Ectodermal cell (in vitro differentiated cells): ENCODE data around the gene DAG1.

Experiments
- H3K27ac ChIP-seq: 2 replicates; pipeline ENCODE4 v1.7.0; 2013; ENCODE audit warnings: mild to moderate bottlenecking, low read depth, low read length; ENCODE audit not compliant: insufficient read depth, poor library complexity, severe bottlenecking
- H3K27me3 ChIP-seq: 2 replicates; pipeline ENCODE4 v1.7.0; 2013; ENCODE audit warnings: mild to moderate bottlenecking, low read length; ENCODE audit not compliant: insufficient read depth, control insufficient read depth, poor library complexity, severe bottlenecking
- H3K36me3 ChIP-seq: one replicate; pipeline ENCODE4 v1.7.0; 2013; ENCODE audit warnings: low read length; ENCODE audit not compliant: control insufficient read depth, insufficient read depth
- H3K4me1 ChIP-seq: one replicate; pipeline ENCODE4 v1.7.0; 2013; ENCODE audit warnings: low read length; ENCODE audit not compliant: control insufficient read depth, insufficient read depth
- H3K4me3 ChIP-seq: 2 replicates; pipeline ENCODE4 v1.7.0; 2013; ENCODE audit warnings: low read depth, low read length, control low read depth; ENCODE audit not compliant: insufficient read depth
- H3K9me3 ChIP-seq: 2 replicates; pipeline ENCODE4 v1.7.0; 2013; ENCODE audit warnings: mild to moderate bottlenecking, low read length, moderate library complexity; ENCODE audit not compliant: control insufficient read depth
- WGBS, 2 experiments: methylation state at CpG; one replicate each; pipeline ENCODE4 v1.1.7; 2013; ENCODE audit warnings: missing lambda C conversion rate in 2 of 2; 5-methylcytosine and 5-hydroxymethylcytosine counted together

The DAG1 gene

DNA sequence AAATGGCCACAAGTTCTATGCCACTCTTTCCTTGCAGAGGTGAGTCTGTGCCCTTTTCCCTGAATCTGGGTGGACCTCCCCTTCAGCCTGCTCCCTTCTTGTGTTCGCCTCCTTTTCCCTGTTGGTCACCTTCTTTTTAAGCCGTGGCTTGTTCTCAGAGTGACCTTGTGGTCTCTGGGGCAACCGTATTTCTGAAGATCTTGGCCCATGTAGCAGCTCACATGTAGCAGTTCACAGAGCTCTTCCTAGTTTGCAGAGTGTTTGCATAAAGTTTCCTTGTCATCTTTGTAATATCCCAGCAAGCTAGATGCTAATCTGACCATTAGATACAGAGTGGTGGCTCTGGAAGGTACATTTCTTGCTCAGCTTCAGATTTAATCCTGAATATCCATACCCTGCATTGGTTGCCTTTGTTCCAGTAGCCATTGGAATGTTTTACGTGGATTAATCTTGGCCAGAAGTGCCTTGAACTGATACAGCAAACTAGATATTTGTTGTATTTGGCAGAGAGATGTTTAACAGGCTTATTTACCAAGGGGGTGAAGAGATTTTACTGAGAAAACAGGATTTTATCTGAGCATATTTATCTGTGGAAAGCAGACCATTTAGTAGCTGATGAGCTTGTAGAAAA, 43.5 kb downstream of the DAG1 start:
- H3K9me3 ChIP-seq, result no peaks in the 10 kb centered on the region
- H3K27ac ChIP-seq, result no peak overlapping the region
- WGBS, 2 experiments, result 90 to 93% methylated on average over 4 of the region's 4 CpGs
- no peaks in the 10 kb centered on the region for H3K4me1 ChIP-seq
- H3K36me3 ChIP-seq, result peaks cover 29% of the 10 kb centered on the region
- H3K4me3 ChIP-seq, result no peak overlapping the region
- no peaks in the 10 kb centered on the region for H3K27me3 ChIP-seq

- Histone ChIP-seq H3K4me1 (peaks cover 13% of the 10 kb centered on the region), H3K36me3 (peaks cover 14% of the 10 kb centered on the region), H3K4me3 (no peak overlapping the region), H3K27me3 (no peaks in the 10 kb centered on the region), H3K9me3 (no peaks in the 10 kb centered on the region), H3K27ac (no peak overlapping the region)
- 95% methylated on average over 3 of the region's 3 CpGs for WGBS, 2 experiments
Measured at GRCh38 chr3:49518016-49518415, 47.9 kb downstream of the DAG1 start.

GRCh38 chr3:49518441-49518840, 48.4 kb downstream of the DAG1 start:
- Histone ChIP-seq H3K4me1 (peaks cover 13% of the 10 kb centered on the region), H3K27me3 (no peaks in the 10 kb centered on the region), H3K36me3 (peaks cover 10% of the 10 kb centered on the region), H3K9me3 (no peaks in the 10 kb centered on the region), H3K27ac (no peak overlapping the region), H3K4me3 (no peak overlapping the region)
- 95 to 96% methylated on average over 5 of the region's 5 CpGs for WGBS, 2 experiments

DNA sequence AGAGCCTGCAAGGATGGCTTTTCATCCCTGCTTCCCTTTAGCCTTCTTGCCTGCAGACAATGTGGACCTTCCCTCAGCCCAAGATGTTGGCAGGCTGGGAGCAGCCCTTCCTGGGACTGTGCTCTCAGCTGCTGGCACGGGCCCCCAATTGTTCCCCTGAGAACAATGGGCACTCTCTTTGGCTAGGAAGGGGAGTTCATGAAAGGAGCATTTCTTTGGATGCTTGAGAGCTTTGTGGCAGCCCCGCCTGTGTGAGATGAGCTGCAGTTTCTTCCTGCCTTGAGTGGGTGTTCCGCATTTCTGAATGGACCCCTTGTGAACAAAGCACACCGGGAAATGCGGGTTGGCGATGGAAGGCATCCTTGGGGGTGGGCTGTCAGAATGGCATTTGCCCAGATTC, 49.2 kb downstream of the DAG1 start:
- peaks cover 13% of the 10 kb centered on the region for H3K4me1 ChIP-seq
- no peak overlapping the region for H3K4me3 ChIP-seq
- no peaks in the 10 kb centered on the region for H3K27me3 ChIP-seq
- no peaks in the 10 kb centered on the region for H3K9me3 ChIP-seq
- WGBS, 2 experiments, result 66 to 70% methylated on average over 4 to 6 of the region's 6 CpGs
- H3K27ac ChIP-seq, result peak overlapping the region; percentile 47
- H3K36me3 ChIP-seq, result peaks cover 14% of the 10 kb centered on the region

DNA sequence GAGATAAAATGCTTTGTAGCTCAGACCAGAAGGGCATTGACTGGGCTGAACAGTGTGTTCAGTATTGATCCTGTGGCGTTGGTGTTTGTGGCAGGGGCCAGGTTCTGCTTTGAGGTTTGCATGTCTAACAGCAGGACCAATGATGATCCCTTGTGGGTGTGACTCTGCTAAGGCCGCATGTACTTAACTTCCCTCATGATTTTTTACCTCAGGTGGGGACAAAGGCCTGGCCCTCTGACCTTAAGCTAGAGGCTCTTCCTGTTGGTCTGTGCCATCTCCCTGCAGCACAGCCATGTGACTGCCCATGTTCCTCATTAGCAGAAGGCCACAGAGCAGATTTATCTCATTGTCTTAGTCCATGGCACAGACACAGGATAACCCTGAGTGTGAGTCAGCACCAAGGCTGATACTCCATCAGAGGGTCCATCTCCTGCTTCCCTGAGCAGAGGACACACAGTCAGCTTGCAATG, 49.9 kb downstream of the DAG1 start:
- Histone ChIP-seq H3K4me3 (no peak overlapping the region), H3K9me3 (no peaks in the 10 kb centered on the region), H3K4me1 (peaks cover 13% of the 10 kb centered on the region), H3K27me3 (no peaks in the 10 kb centered on the region), H3K27ac (peak overlapping the region; percentile 3), H3K36me3 (peaks cover 15% of the 10 kb centered on the region)
- WGBS, 2 experiments, result 86 to 91% methylated on average over 2 of the region's 2 CpGs

DNA sequence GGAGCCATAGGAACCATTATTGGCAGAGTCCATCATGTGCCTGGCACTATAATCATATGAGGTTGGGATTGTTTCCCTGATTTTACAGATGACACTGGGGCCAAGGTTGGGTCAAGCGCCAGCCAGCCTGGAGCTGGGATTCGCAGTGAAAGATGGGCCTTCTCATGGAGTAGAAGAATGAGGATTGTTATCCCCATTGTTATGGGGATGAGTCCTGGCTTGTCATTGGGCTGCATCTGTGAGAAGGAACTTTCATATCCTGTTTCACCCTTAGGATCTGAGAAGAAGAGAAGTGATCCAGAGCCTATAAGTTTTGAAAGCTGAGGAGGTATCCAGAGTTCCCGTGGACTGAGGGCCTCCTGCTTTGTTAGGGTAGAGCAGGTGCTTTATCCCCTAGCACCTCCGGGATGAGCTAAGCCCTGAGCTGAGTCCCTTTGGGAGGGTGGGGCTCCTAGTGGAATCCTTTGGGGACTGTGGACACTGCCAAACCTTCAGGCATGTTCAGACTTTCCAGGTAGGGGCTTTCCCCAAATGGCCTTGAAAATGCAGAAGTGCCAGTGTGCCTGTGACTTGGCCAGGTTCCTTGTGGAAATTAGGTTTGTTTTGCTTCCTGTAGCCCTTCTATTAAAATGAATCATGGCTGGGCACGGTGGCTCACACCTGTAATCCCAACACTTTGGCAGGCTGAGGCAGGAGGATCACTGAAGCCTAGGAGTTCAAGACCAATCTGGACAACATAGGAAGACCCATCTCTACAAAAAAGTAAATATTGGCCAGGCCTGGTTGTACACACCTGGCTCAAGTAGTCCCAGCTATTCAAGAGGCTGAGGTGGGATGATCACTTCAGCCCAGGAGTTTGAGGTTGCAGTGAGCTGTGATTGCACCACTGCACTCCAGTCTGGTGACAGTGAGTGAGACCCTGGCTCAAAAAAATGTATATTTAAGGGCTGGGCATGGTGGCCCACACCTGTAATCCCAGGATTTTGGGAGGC, 54.0 kb downstream of the DAG1 start:
- H3K36me3 ChIP-seq, result peaks cover 5% of the 10 kb centered on the region
- peaks cover 10% of the 10 kb centered on the region for H3K4me1 ChIP-seq
- 92 to 95% methylated on average over 5 of the region's 5 CpGs for WGBS, 2 experiments
- H3K27me3 ChIP-seq, result no peaks in the 10 kb centered on the region
- H3K4me3 ChIP-seq, result no peak overlapping the region
- H3K9me3 ChIP-seq, result no peaks in the 10 kb centered on the region
- no peak overlapping the region for H3K27ac ChIP-seq

GRCh38 chr3:49529567-49529966, 59.5 kb downstream of the DAG1 start:
- Histone ChIP-seq H3K9me3 (no peaks in the 10 kb centered on the region), H3K27me3 (no peaks in the 10 kb centered on the region), H3K27ac (no peak overlapping the region), H3K36me3 (peaks cover 21% of the 10 kb centered on the region), H3K4me1 (peaks cover 9% of the 10 kb centered on the region), H3K4me3 (no peak overlapping the region)

DNA sequence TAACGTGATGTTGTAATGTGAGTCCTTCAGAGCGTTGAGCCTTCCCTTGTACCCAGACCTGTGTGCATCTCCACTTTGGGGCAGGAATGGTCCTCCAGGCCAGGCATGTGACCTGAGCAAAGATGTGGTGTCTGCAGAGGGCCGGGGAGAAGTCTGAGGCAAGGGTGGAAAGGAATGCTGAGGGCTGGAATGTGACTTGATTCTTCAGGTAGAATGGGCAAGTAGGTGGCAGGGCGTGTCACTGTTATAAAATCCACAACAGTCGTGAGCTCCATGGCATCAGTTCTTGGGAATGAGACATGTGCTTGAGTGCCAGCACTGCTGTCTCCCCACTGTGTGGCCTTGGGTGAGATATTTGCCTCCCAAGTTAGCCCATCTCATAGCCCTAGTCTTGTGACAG, 60.2 kb downstream of the DAG1 start:
- H3K9me3 ChIP-seq, result no peaks in the 10 kb centered on the region
- 92 to 93% methylated on average over 5 of the region's 5 CpGs for WGBS, 2 experiments
- no peaks in the 10 kb centered on the region for H3K27me3 ChIP-seq
- no peak overlapping the region for H3K27ac ChIP-seq
- peaks cover 14% of the 10 kb centered on the region for H3K4me1 ChIP-seq
- no peak overlapping the region for H3K4me3 ChIP-seq
- peaks cover 21% of the 10 kb centered on the region for H3K36me3 ChIP-seq

- peaks cover 21% of the 10 kb centered on the region for H3K36me3 ChIP-seq
- H3K9me3 ChIP-seq, result no peaks in the 10 kb centered on the region
- H3K27ac ChIP-seq, result no peak overlapping the region
- 94 to 97% methylated on average over 8 of the region's 8 CpGs for WGBS, 2 experiments
- H3K27me3 ChIP-seq, result no peaks in the 10 kb centered on the region
- H3K4me1 ChIP-seq, result peaks cover 16% of the 10 kb centered on the region
- no peak overlapping the region for H3K4me3 ChIP-seq
Measured at GRCh38 chr3:49530701-49531100, 60.6 kb downstream of the DAG1 start.

- peaks cover 21% of the 10 kb centered on the region for H3K36me3 ChIP-seq
Measured at GRCh38 chr3:49531218-49531617, 61.2 kb downstream of the DAG1 start.

More at GRCh38 chr3:49531218-49531617, 61.2 kb downstream of the DAG1 start:
- H3K4me3 ChIP-seq, result no peak overlapping the region
- no peak overlapping the region for H3K27ac ChIP-seq
- H3K4me1 ChIP-seq, result peaks cover 21% of the 10 kb centered on the region
- H3K27me3 ChIP-seq, result no peaks in the 10 kb centered on the region
- WGBS, 2 experiments, result 94 to 97% methylated on average over 10 of the region's 10 CpGs
- H3K9me3 ChIP-seq, result no peaks in the 10 kb centered on the region
